GM21786 (cell line): Measurements from ENCODE around the gene BMP8A.
A peak's percentile ranks its signal among the peaks of the same experiment; 100 is the strongest.
"Not testable (repeated sequence)": the region's sequence is repeated elsewhere in the genome, so short reads cannot be mapped to it uniquely, and the experiment has no call there.

ENCODE experiments used
- ATAC-seq: cut with Tn5 transposase; IDR thresholded peaks from one replicate; pipeline ENCODE4 v1.9.1; 2021; ENCODE audit not compliant: unreplicated experiment

Gene BMP8A

GRCh38 chr1:39491146-39491921 lies at the start of gene BMP8A:
Gene BMP8A, plus strand, starts transcription at chr1:39491636. Its CDS starts 356 bp downstream, at chr1:39491992.
- peak; percentile 57 for ATAC-seq

GRCh38 chr1:39441797-39442196 lies 49.6 kb upstream of the BMP8A start:
- ATAC-seq, result no peak

- ATAC-seq, result no peak
Observed at GRCh38 chr1:39445573-39445972, 45.9 kb upstream of the BMP8A start.

- no peak for ATAC-seq
Observed at GRCh38 chr1:39446986-39447567, 44.4 kb upstream of the BMP8A start.

GRCh38 chr1:39450041-39450440 lies 41.4 kb upstream of the BMP8A start:
- ATAC-seq, result not testable (repeated sequence)

GRCh38 chr1:39450956-39451606 lies 40.4 kb upstream of the BMP8A start:
- ATAC-seq, result no peak

GRCh38 chr1:39452081-39452480 lies 39.4 kb upstream of the BMP8A start:
- ATAC-seq, result no peak

GRCh38 chr1:39452540-39452939 lies 38.9 kb upstream of the BMP8A start:
- no peak for ATAC-seq

- ATAC-seq, result no peak
Observed at GRCh38 chr1:39453603-39454002, 37.8 kb upstream of the BMP8A start.

GRCh38 chr1:39458991-39459390 lies 32.4 kb upstream of the BMP8A start:
- ATAC-seq, result no peak

GRCh38 chr1:39462074-39462473 lies 29.4 kb upstream of the BMP8A start:
- no peak for ATAC-seq

- no peak for ATAC-seq
Observed at GRCh38 chr1:39466413-39467107, 24.9 kb upstream of the BMP8A start.

GRCh38 chr1:39467108-39467720 lies 24.2 kb upstream of the BMP8A start:
- ATAC-seq, result not testable (repeated sequence)

- ATAC-seq, result no peak
Observed at GRCh38 chr1:39469150-39469549, 22.3 kb upstream of the BMP8A start.

GRCh38 chr1:39470040-39470439 lies 21.4 kb upstream of the BMP8A start:
- ATAC-seq, result no peak

- no peak for ATAC-seq
Observed at GRCh38 chr1:39472826-39473225, 18.6 kb upstream of the BMP8A start.

GRCh38 chr1:39473324-39473723 lies 18.1 kb upstream of the BMP8A start:
- no peak for ATAC-seq

GRCh38 chr1:39474810-39475209 lies 16.6 kb upstream of the BMP8A start:
- no peak for ATAC-seq

- not testable (repeated sequence) for ATAC-seq
Observed at GRCh38 chr1:39475551-39475950, 15.9 kb upstream of the BMP8A start.

GRCh38 chr1:39478126-39478915 lies 13.1 kb upstream of the BMP8A start:
- no peak for ATAC-seq
